CD4-positive, alpha-beta T cell (primary cell): ENCODE measurements around the gene MICAL3. TPM values are rescaled to one million over a fixed set of nuclear protein-coding genes. Genes with fewer than 3 reads are reported as not detected.

Experiments
- ATAC-seq: fragments of 200-7000 bp; cut with Tn5 transposase; one replicate; pipeline ENCODE4 v1.10.0; 2022; ENCODE audit warnings: mild to moderate bottlenecking; ENCODE audit not compliant: poor library complexity
- CTCF ChIA-PET: fragments of 350-600 bp; sonication (Branson Sonifier 250); formaldehyde crosslinking; loops from one replicate; lab custom pipeline; 2021; ENCODE audit warnings: antibody characterized with exemption, inconsistent platforms; lab: Charles Lee
- POLR2A ChIA-PET: fragments of 350-600 bp; sonication (Branson Sonifier 250); formaldehyde crosslinking; loops from one replicate; lab custom pipeline; 2021; ENCODE audit warnings: antibody characterized with exemption, inconsistent platforms; lab: Charles Lee
- DNase-seq, 14 experiments: peaks; one replicate each; pipeline ENCODE4 v3.0.0-alpha.2; 2013 to 2020; ENCODE audit warnings: mixed read lengths in 2 of 14
- H3K27ac ChIP-seq, 2 donors: one replicate each; pipeline versions ENCODE4 v1.5.1 to v1.7.0; 2013; ENCODE audit warnings: low read length in 2 of 2, low read depth in 1 of 2, mild to moderate bottlenecking in 1 of 2
- H3K27me3 ChIP-seq, 2 experiments: 1 replicate in 1 of 2; 2 replicates in 1 of 2; pipeline versions ENCODE4 v1.6.1 to v1.7.0; 2013; ENCODE audit warnings: low read length in 2 of 2, control low read depth in 1 of 2, mild to moderate bottlenecking in 1 of 2, moderate library complexity in 1 of 2; ENCODE audit not compliant: insufficient read depth in 2 of 2, control insufficient read depth in 1 of 2
- H3K36me3 ChIP-seq: one replicate; pipeline ENCODE4 v1.6.1; 2013; ENCODE audit warnings: low read length, control low read depth; ENCODE audit not compliant: insufficient read depth
- H3K4me1 ChIP-seq: one replicate; pipeline ENCODE4 v1.6.1; 2013; ENCODE audit warnings: low read length, control low read depth; ENCODE audit not compliant: insufficient read depth
- H3K4me3 ChIP-seq: one replicate; pipeline ENCODE4 v1.5.1; 2013; ENCODE audit warnings: mild to moderate bottlenecking, low read length, moderate library complexity
- H3K9me3 ChIP-seq, 2 experiments: 1 replicate in 1 of 2; 2 replicates in 1 of 2; pipeline versions ENCODE4 v1.6.1 to v1.7.0; 2013; ENCODE audit warnings: low read length in 2 of 2, mild to moderate bottlenecking in 2 of 2, control low read depth in 1 of 2, moderate library complexity in 1 of 2; ENCODE audit not compliant: control insufficient read depth in 1 of 2, insufficient read depth in 1 of 2
- H3K27ac Mint-ChIP-seq: one replicate; pipeline ENCODE4 v1.8.0; 2020; ENCODE audit warnings: mixed read lengths
- H3K27me3 Mint-ChIP-seq: one replicate; pipeline ENCODE4 v1.8.0; 2021; ENCODE audit warnings: mixed read lengths
- H3K36me3 Mint-ChIP-seq: one replicate; pipeline ENCODE4 v1.8.0; 2021; ENCODE audit warnings: low read depth, mixed read lengths
- H3K4me1 Mint-ChIP-seq: one replicate; pipeline ENCODE4 v1.8.0; 2021; ENCODE audit warnings: low read depth, mixed read lengths
- H3K4me3 Mint-ChIP-seq: one replicate; pipeline ENCODE4 v1.8.0; 2020; ENCODE audit warnings: mild to moderate bottlenecking, mixed read lengths
- H3K9me3 Mint-ChIP-seq: one replicate; pipeline ENCODE4 v1.8.0; 2020; ENCODE audit warnings: mixed read lengths
- intact Hi-C, 2 experiments: fragments of 100-400 bp; cut with DNase I in 1 of 2; cut with micrococcal nuclease in 1 of 2; formaldehyde crosslinking; loops; one replicate each; pipeline versions ENCODE4 v1.15.1 to v1.9.0; 2023 to 2025; cut with DNase I, micrococcal nuclease
- total RNA-seq, 174 experiments: library from RNA in 2 of 174; stranded (reverse) in 2 of 174; gene quantifications; one replicate each; pipeline ENCODE4 v1.2.3 and lab custom pipeline; 2021 to 2026
- TF ChIP-seq, protein P1 (sequence below): fragments of 200-600 bp; IDR thresholded peaks from one replicate; pipeline ENCODE4 v1.8.0; 2022; ENCODE audit warnings: antibody characterized with exemption, mild to moderate bottlenecking

Gene MICAL3
- total RNA-seq, 2 experiments from 2014 or later, result 9.4 to 9.9 TPM

- no peak overlapping the region for H3K27ac ChIP-seq
- Mint-ChIP-seq H3K9me3 (no peaks in the 10 kb centered on the region), H3K36me3 (no peaks in the 10 kb centered on the region), H3K4me1 (no peaks in the 10 kb centered on the region), H3K27me3 (no peaks in the 10 kb centered on the region), H3K27ac (no peak overlapping the region), H3K4me3 (no peak overlapping the region)
- TF ChIP-seq, protein P1, sequence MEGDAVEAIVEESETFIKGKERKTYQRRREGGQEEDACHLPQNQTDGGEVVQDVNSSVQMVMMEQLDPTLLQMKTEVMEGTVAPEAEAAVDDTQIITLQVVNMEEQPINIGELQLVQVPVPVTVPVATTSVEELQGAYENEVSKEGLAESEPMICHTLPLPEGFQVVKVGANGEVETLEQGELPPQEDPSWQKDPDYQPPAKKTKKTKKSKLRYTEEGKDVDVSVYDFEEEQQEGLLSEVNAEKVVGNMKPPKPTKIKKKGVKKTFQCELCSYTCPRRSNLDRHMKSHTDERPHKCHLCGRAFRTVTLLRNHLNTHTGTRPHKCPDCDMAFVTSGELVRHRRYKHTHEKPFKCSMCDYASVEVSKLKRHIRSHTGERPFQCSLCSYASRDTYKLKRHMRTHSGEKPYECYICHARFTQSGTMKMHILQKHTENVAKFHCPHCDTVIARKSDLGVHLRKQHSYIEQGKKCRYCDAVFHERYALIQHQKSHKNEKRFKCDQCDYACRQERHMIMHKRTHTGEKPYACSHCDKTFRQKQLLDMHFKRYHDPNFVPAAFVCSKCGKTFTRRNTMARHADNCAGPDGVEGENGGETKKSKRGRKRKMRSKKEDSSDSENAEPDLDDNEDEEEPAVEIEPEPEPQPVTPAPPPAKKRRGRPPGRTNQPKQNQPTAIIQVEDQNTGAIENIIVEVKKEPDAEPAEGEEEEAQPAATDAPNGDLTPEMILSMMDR, result no peak
- no peaks in the 10 kb centered on the region for H3K27me3 ChIP-seq
- H3K4me1 ChIP-seq, result no peaks in the 10 kb centered on the region
- no peak for ATAC-seq
- CTCF ChIA-PET, result no interaction called here
- POLR2A ChIA-PET, result no interaction called here
- no peak overlapping the region for H3K4me3 ChIP-seq
- intact Hi-C loops, result no loop called here
- no peak for DNase-seq
- H3K36me3 ChIP-seq, result peaks cover 9% of the 10 kb centered on the region
- no peaks in the 10 kb centered on the region for H3K9me3 ChIP-seq
Observed at GRCh38 chr22:17972385-17973191, 51.8 kb downstream of the MICAL3 start.

DNA sequence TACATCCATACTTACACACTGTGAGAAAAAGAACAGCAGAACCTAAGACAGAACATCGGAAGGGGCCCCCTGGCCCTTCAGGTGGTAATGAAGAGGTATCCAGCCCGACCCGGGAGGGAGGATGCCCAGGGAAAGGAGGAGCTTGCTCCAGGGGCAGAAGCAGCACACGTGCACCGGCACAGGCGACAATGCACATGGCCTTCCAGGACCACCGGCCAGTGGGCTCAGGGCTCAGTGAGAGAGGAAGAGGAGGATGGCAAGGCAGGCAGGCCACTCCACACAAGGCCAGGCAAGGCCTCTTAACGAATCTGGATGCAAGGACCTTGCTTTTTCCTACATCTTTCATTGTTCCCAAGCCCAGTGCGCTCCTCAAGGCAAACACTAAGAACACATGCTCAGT, 52.6 kb downstream of the MICAL3 start:
- H3K4me3 Mint-ChIP-seq, result no peak overlapping the region
- TF ChIP-seq, protein P1, result no peak

GRCh38 chr22:17970201-17970708, 54.1 kb downstream of the MICAL3 start:
- TF ChIP-seq, protein P1, result no peak
- POLR2A ChIA-PET, result no interaction called here
- ATAC-seq (no peak), DNase-seq (no peak)
- Histone ChIP-seq H3K4me1 (no peaks in the 10 kb centered on the region), H3K27me3 (no peaks in the 10 kb centered on the region), H3K36me3 (peaks cover 9% of the 10 kb centered on the region), H3K9me3 (no peaks in the 10 kb centered on the region), H3K27ac (no peak overlapping the region), H3K4me3 (no peak overlapping the region)
- no peaks in the 10 kb centered on the region for H3K36me3 Mint-ChIP-seq
- intact Hi-C loops, result no loop called here
- no peaks in the 10 kb centered on the region for H3K9me3 Mint-ChIP-seq
- CTCF ChIA-PET, result no interaction called here
- no peaks in the 10 kb centered on the region for H3K4me1 Mint-ChIP-seq
- H3K27ac Mint-ChIP-seq, result no peak overlapping the region
- no peak overlapping the region for H3K4me3 Mint-ChIP-seq
- no peaks in the 10 kb centered on the region for H3K27me3 Mint-ChIP-seq

More for the DNA sequence above, 52.6 kb downstream of the MICAL3 start:
- Histone ChIP-seq H3K36me3 (peaks cover 9% of the 10 kb centered on the region), H3K27ac (no peak overlapping the region), H3K4me3 (no peak overlapping the region), H3K27me3 (no peaks in the 10 kb centered on the region), H3K9me3 (no peaks in the 10 kb centered on the region), H3K4me1 (no peaks in the 10 kb centered on the region)
- Mint-ChIP-seq H3K4me1 (no peaks in the 10 kb centered on the region), H3K36me3 (no peaks in the 10 kb centered on the region), H3K27me3 (no peaks in the 10 kb centered on the region), H3K27ac (no peak overlapping the region), H3K9me3 (no peaks in the 10 kb centered on the region)
- no peak for DNase-seq
- CTCF ChIA-PET, result no interaction called here
- POLR2A ChIA-PET, result no interaction called here
- intact Hi-C loops, result no loop called here
- no peak for ATAC-seq
